ENCODE measurements around the gene BID.
A peak's percentile ranks its signal among the peaks of the same experiment; 100 is the strongest.
"Not testable (repeated sequence)": the region's sequence is repeated elsewhere in the genome, so short reads cannot be mapped to it uniquely, and the experiment has no call there.

The BID gene

DNA sequence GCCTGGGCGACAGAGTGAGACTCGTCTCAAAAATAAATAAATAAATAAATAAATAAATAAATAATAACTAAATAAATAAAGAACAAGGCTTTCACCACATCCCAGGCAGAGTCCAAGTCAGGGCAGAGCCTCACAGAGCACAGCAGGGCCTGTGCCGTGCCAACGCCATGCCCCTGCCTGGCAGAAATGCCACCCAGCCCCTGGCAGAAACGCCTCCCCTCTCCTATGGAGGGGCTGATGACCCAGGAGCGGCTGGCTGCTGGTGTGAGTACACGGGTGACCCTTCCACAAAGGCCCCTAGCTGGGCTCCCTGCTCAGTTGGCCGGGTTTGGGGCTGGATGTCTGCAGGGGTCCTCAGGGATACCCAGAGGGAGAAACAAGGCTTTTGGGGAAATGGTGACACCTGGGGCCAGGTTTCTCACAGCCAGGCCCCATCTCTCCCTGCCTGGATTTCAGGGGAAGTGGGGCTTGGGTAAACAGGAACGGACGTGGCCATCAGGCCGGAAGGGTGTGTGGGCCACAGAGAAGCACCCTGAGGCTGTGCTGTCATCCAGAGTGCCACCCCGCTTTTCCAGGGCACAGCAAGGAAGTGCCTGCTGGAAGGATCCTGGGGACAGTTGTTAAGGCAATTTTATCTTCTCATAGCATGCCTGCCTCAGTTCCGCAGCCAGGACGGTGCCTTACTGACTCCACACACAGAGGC is 5.1 kb downstream of the BID start:
- TF ChIP-seq CTCF (IDR thresholded peaks at IDR 0.05; ENCODE audit: insufficient read depth, low read length, poor library complexity, severe bottlenecking) = no peak
- peaks cover 1% of the 10 kb centered on the region for H3K36me3 ChIP-seq (ENCODE audit: control insufficient read depth, insufficient read depth, low read length)
- no peak overlapping the region for H3K4me3 ChIP-seq (replicated peaks; ENCODE audit: low read depth, low read length)
- no peak for DNase-seq (ENCODE audit: extremely low read depth, insufficient read length)
- no peaks in the 10 kb centered on the region for H3K27me3 ChIP-seq (replicated peaks; ENCODE audit: control insufficient read depth, insufficient read depth, low read length)

GRCh38 chr22:17767233-17768065 is 6.8 kb downstream of the BID start:
- H3K4me3 ChIP-seq (replicated peaks; ENCODE audit: low read depth, low read length) = peak overlapping the region; percentile 10; the same call in 1 of the 2 replicates
- peak; percentile 57 for DNase-seq (ENCODE audit: extremely low read depth, insufficient read length)
- H3K27me3 ChIP-seq (replicated peaks; ENCODE audit: control insufficient read depth, insufficient read depth, low read length) = no peaks in the 10 kb centered on the region
- TF ChIP-seq CTCF (IDR thresholded peaks at IDR 0.05; ENCODE audit: insufficient read depth, low read length, poor library complexity, severe bottlenecking) = no peak
- peaks cover 1% of the 10 kb centered on the region for H3K36me3 ChIP-seq (ENCODE audit: control insufficient read depth, insufficient read depth, low read length)

DNA sequence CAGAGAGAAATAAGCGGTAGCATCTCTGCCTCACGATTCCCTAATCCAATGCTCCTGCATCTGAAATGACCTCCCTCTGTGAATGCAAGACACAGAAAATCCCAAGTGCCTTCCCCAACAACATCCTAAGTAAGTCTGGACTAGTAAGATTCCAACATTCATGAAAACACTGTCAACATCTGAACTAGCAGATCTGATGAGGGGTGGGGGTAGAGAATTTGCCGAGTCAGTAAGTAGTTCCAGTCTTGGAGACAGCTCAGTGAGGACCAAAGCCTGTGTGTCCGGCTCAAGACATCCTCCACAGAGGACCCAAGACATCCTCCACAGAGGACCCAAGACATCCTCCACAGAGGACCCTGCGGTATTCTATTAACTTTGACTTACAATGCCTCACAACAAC is 9.4 kb downstream of the BID start:
- not testable (repeated sequence) for H3K27me3 ChIP-seq (replicated peaks; ENCODE audit: control insufficient read depth, insufficient read depth, low read length); H3K36me3 ChIP-seq (ENCODE audit: control insufficient read depth, insufficient read depth, low read length); H3K4me3 ChIP-seq (replicated peaks; ENCODE audit: low read depth, low read length); DNase-seq (ENCODE audit: extremely low read depth, insufficient read length)

DNA sequence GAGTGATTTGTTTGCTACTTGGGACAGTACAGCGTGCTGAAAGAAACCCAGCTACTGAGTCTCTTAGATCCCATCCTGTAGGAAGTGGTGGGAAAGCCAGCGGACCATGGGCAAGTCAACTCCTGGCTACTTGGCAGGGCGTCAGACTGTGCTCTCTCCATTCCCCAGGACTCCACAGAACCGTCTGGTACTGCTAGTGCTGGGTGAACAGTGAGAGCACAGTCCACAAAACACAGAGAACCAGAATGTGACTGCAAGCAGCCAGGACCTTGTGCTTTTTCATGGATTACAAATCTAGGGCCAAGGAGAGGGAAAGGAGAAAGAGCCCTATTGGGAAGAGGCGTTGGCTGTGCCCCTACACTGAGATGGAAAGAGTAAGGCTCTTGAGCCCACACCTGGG is 10.2 kb downstream of the BID start:
- no peak for DNase-seq (ENCODE audit: extremely low read depth, insufficient read length)
- Histone ChIP-seq H3K4me3 (replicated peaks; ENCODE audit: low read depth, low read length) (no peak overlapping the region), H3K36me3 (ENCODE audit: control insufficient read depth, insufficient read depth, low read length) (no peaks in the 10 kb centered on the region; the same call in none of the 2 replicates), H3K27me3 (replicated peaks; ENCODE audit: control insufficient read depth, insufficient read depth, low read length) (no peaks in the 10 kb centered on the region)
- no peak for TF ChIP-seq CTCF (IDR thresholded peaks at IDR 0.05; ENCODE audit: insufficient read depth, low read length, poor library complexity, severe bottlenecking)

GRCh38 chr22:17763442-17763841 is 10.8 kb downstream of the BID start:
- H3K27me3 ChIP-seq (replicated peaks; ENCODE audit: control insufficient read depth, insufficient read depth, low read length); H3K36me3 ChIP-seq (ENCODE audit: control insufficient read depth, insufficient read depth, low read length); H3K4me3 ChIP-seq (replicated peaks; ENCODE audit: low read depth, low read length); DNase-seq (ENCODE audit: extremely low read depth, insufficient read length): not testable (repeated sequence)

DNA sequence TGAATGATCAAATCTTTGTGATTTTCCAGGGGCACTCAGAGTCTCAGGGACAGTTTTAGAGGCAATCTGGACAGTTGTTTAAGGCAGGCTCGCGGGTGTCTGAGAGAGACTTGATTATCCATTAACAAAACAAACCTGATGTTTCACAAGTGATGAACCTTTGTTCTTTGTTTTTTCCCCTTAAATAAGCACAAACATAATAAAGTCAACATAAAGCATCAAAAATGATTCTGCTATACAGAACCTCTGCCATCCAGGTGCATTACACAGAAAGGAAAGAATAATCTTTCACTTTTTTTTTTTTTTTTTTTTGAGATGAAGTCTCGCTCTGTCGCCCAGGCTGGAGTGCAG is 13.2 kb downstream of the BID start:
- no peaks in the 10 kb centered on the region; the same call in 1 of the 2 replicates for H3K36me3 ChIP-seq (ENCODE audit: control insufficient read depth, insufficient read depth, low read length)
- no peak for TF ChIP-seq CTCF (IDR thresholded peaks at IDR 0.05; ENCODE audit: insufficient read depth, low read length, poor library complexity, severe bottlenecking)
- H3K27me3 ChIP-seq (replicated peaks; ENCODE audit: control insufficient read depth, insufficient read depth, low read length) = no peaks in the 10 kb centered on the region
- DNase-seq (ENCODE audit: extremely low read depth, insufficient read length) = no peak
- H3K4me3 ChIP-seq (replicated peaks; ENCODE audit: low read depth, low read length) = no peak overlapping the region

Measured in GM06990 (cell line).